ENCODE data around the gene BDKRB1. TPM values are rescaled to one million over a fixed set of nuclear protein-coding genes. Genes with fewer than 3 reads are reported as not detected.

Gene BDKRB1
- total RNA-seq, 1 experiment from 2014 or later, result not detected

DNA sequence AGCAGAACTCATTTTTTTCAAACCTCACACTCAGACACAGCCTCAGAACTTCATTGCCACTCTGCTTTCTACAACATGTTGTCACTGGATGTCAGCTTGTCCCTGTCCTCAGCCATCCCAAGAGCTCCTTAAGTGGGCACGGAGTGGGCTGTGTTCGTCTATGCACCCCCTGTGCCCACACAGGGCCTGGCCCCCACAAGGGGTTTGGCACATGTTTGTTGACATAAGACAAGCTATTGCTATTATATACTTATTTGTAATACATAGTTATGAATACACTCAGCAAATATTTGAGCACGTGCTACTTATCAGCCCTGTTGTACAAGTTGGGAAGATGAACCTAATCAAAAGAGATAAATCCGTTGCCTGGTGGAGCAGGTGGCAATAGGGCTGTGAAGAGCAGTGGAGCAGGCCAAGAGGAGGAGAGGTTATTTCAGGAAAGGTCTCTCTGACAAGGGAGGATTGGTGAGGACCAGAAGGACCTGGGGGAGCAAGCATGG lies 4.3 kb upstream of the BDKRB1 start:
- no CpG with 5 or more reads among the region's 4 CpGs for WGBS (ENCODE audit: extremely low coverage, insufficient read length, low lambda C conversion rate)
- Histone ChIP-seq H3K79me2 (ENCODE audit: insufficient read depth, low read length) (no peaks in the 10 kb centered on the region), H3K56ac (ENCODE audit: insufficient read length, low read depth, low read length) (no peak overlapping the region), H3K4me2 (ENCODE audit: insufficient read depth, insufficient read length, low read length) (no peak overlapping the region), H4K8ac (replicated peaks; ENCODE audit: insufficient read length, low read depth, low read length) (no peak overlapping the region), H3K27ac (ENCODE audit: insufficient read length, low read depth, low read length) (no peak overlapping the region), H3K23ac (ENCODE audit: insufficient read length, low read depth, low read length) (no peak overlapping the region), H3T11ph (ENCODE audit: low read length) (no peak overlapping the region), H2AK5ac (ENCODE audit: insufficient read length, low read length) (no peak overlapping the region), H2BK120ac (ENCODE audit: low read depth, low read length, poor library complexity, severe bottlenecking) (no peak overlapping the region), H2BK12ac (ENCODE audit: insufficient read length, low read depth, low read length) (no peak overlapping the region), H3K18ac (ENCODE audit: insufficient read length, low read depth, low read length) (no peak overlapping the region), H3K27me3 (ENCODE audit: insufficient read depth, low read length) (no peaks in the 10 kb centered on the region), H2BK5ac (ENCODE audit: insufficient read length, low read length) (no peak overlapping the region), H3K14ac (ENCODE audit: insufficient read depth, low read length) (no peak overlapping the region), H2BK20ac (ENCODE audit: low read depth, low read length, poor library complexity, severe bottlenecking) (no peak overlapping the region), H2BK15ac (ENCODE audit: low read depth, low read length) (no peak overlapping the region), H3K4me1 (ENCODE audit: insufficient read depth, low read length) (peaks cover 3% of the 10 kb centered on the region; the same call in 1 of the 2 replicates), H3K9ac (ENCODE audit: extremely low read depth, insufficient read length, low read length) (no peak overlapping the region), H4K91ac (ENCODE audit: insufficient read length, low read depth, low read length) (no peak overlapping the region), H4K5ac (ENCODE audit: insufficient read length, low read depth, low read length) (no peak overlapping the region), H4K20me1 (ENCODE audit: control insufficient read depth, insufficient read depth, insufficient read length) (no peaks in the 10 kb centered on the region), H3K79me1 (ENCODE audit: insufficient read depth, low read depth, low read length, poor library complexity, severe bottlenecking) (no peaks in the 10 kb centered on the region), H3K9me3 (ENCODE audit: control insufficient read depth, low read depth, low read length) (no peaks in the 10 kb centered on the region), H3K23me2 (ENCODE audit: insufficient read length, low read depth, low read length, poor library complexity, severe bottlenecking) (no peaks in the 10 kb centered on the region), H3K4ac (ENCODE audit: low read depth, low read length) (no peak overlapping the region), H2AFZ (ENCODE audit: low read length) (no peak overlapping the region)
- H3K36me3 Mint-ChIP-seq (ENCODE audit: insufficient read depth in 1 of 3, low read depth in 3 of 3), result no peaks in the 10 kb centered on the region; a peak in 1 of 7 replicates
- H3K27ac Mint-ChIP-seq, result peak overlapping the region in 2 of 3 experiments; percentile 10 to 32; a peak in 1 of 7 replicates
- DNase-seq, result no peak
- H3K4me3 Mint-ChIP-seq, result no peak overlapping the region; a peak in 1 of 5 replicates
- H3K4me1 Mint-ChIP-seq, result peaks cover 19 to 22% of the 10 kb centered on the region in 2 experiments
- TF ChIP-seq, protein P1, sequence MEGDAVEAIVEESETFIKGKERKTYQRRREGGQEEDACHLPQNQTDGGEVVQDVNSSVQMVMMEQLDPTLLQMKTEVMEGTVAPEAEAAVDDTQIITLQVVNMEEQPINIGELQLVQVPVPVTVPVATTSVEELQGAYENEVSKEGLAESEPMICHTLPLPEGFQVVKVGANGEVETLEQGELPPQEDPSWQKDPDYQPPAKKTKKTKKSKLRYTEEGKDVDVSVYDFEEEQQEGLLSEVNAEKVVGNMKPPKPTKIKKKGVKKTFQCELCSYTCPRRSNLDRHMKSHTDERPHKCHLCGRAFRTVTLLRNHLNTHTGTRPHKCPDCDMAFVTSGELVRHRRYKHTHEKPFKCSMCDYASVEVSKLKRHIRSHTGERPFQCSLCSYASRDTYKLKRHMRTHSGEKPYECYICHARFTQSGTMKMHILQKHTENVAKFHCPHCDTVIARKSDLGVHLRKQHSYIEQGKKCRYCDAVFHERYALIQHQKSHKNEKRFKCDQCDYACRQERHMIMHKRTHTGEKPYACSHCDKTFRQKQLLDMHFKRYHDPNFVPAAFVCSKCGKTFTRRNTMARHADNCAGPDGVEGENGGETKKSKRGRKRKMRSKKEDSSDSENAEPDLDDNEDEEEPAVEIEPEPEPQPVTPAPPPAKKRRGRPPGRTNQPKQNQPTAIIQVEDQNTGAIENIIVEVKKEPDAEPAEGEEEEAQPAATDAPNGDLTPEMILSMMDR (conservative IDR thresholded peaks at IDR 0.05), result no peak
- H3K27me3 Mint-ChIP-seq (ENCODE audit: low read depth), result peaks cover 10% of the 10 kb centered on the region
- H3K9me3 Mint-ChIP-seq, result no peaks in the 10 kb centered on the region; a peak in 1 of 5 replicates

Measured in H9 (cell line).